ENCODE data around the gene NIFK.

The NIFK gene

DNA sequence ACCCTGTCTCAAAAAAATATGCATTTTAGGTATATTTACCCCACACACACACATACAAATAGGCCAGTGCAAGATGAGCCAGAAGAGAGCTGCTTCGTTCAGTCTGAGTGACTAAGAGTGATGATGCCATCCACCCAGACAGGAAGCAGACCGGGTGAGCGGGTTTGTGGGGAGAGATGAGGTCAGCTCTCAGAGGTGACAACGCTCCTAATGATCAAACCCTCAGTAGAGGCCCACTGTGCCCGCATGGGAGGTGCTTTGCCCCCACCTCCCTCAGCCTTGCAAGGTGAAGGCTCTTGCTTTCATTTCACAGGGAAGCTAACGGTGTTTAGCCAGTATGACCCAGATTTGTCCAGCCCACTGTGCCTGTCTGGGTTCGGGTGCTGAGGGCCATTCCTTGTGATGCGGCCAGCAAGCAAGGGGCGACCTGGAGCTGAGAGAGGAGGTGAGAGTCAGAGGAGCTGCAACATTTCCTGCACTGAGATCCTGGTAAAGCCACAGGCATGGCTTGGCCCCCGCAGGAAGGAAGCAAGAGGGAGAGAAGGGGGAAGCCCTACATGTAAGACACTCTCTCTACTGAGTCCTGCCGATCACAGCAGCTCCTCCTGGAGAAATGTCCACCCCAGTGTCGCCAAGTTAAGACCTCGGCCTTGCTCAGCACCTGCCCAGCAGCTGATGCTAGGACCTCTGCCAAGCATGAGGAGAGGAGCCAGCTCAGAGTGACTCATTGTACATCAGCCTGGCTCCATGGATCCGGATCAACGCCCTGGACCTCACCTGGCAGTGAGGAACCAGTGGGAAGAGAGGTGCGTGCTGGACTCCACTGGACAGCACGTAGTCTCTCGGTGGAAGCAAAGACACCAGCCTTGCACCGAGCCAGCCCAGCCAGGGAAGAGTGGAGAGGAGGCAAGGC lies 37.0 kb downstream of the NIFK start:
- Histone ChIP-seq H3K27ac (replicated peaks; ENCODE audit: low read length) (no peak overlapping the region), H4K8ac (ENCODE audit: low read depth, low read length) (no peak overlapping the region), H3K14ac (ENCODE audit: low read length) (no peak overlapping the region), H3K4ac (ENCODE audit: low read length) (no peak overlapping the region), H3K18ac (ENCODE audit: low read length) (no peak overlapping the region), H3K36me3 (replicated peaks in 1 of 2; ENCODE audit: control insufficient read depth in 2 of 2, insufficient read depth in 2 of 2, low read length in 2 of 2) (no peaks in the 10 kb centered on the region), H2BK15ac (ENCODE audit: low read length) (no peak overlapping the region), H3K9me3 (replicated peaks in 1 of 2; ENCODE audit: control insufficient read depth in 2 of 2, insufficient read depth in 1 of 2, low read depth in 1 of 2, low read length in 2 of 2) (no peaks in the 10 kb centered on the region), H2BK120ac (ENCODE audit: low read depth, low read length) (no peak overlapping the region), H3K79me1 (ENCODE audit: low read depth, low read length) (no peaks in the 10 kb centered on the region), H3K27me3 (ENCODE audit: control insufficient read depth in 3 of 3, insufficient read depth in 3 of 3, low read depth in 1 of 3, low read length in 3 of 3) (no peaks in the 10 kb centered on the region), H3K4me2 (ENCODE audit: insufficient read depth, low read length, poor library complexity, severe bottlenecking) (no peak overlapping the region), H2BK12ac (ENCODE audit: low read length) (no peak overlapping the region), H3K4me1 (ENCODE audit: control insufficient read depth in 2 of 2, insufficient read depth in 1 of 2, low read depth in 1 of 2, low read length in 2 of 2) (peaks cover 2% of the 10 kb centered on the region in 2 donors), H3K4me3 (ENCODE audit: low read length in 2 of 2) (no peak overlapping the region), H2BK5ac (ENCODE audit: low read length) (no peak overlapping the region), H2AK5ac (ENCODE audit: low read depth, low read length) (no peak overlapping the region), H3K9ac (ENCODE audit: low read depth, low read length, poor library complexity) (no peak overlapping the region), H4K91ac (ENCODE audit: low read depth, low read length, poor library complexity) (no peak overlapping the region), H3K23ac (ENCODE audit: low read depth, low read length, poor library complexity) (no peak overlapping the region), H2AFZ (ENCODE audit: low read length) (peak overlapping the region; percentile 58)
- no peak for DNase-seq (ENCODE audit: low spot score)
- no CpG with 5 or more reads among the region's 19 CpGs for WGBS, 2 donors (ENCODE audit: extremely low coverage in 2 of 2, insufficient read length in 2 of 2, insufficient replicate concordance in 1 of 2)

DNA sequence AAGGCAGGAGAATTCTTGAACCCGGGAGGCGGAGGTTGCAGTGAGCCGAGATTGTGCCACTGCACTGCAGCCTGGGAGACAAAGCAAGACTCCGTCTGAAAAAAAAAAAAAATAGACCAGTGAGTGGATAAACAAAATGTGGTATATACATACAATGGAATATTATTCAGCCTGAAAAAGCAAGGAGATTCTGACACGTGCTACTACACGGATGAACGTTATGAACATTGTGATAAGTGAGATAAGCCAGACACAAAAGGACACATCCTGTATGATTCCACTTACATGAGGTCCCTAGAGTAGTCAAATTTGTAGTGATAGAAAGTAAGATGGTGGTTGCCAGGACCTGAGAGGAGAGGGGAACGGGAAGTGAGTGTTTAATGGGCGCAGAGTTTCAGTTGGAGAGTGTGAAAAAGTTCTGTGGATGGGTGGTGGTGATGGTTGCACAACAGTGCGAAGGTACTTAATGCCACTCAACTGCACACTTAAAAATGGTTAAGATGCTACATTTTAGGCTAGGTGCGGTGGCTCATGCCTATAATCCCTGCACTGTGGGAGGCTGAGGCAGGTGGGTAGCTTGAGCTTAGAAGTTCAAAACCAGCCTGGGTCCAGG lies 38.3 kb downstream of the NIFK start:
- H3K79me1 ChIP-seq (ENCODE audit: low read depth, low read length): no peaks in the 10 kb centered on the region
- no peak overlapping the region for H2BK12ac ChIP-seq (ENCODE audit: low read length)
- no peak overlapping the region for H3K14ac ChIP-seq (ENCODE audit: low read length)
- no peak overlapping the region for H2BK5ac ChIP-seq (ENCODE audit: low read length)
- no peak overlapping the region for H3K27ac ChIP-seq (replicated peaks; ENCODE audit: low read length)
- H2AFZ ChIP-seq (ENCODE audit: low read length): no peak overlapping the region
- H4K91ac ChIP-seq (ENCODE audit: low read depth, low read length, poor library complexity): no peak overlapping the region
- DNase-seq (ENCODE audit: low spot score): no peak
- no peak overlapping the region for H2BK15ac ChIP-seq (ENCODE audit: low read length)
- H3K4me3 ChIP-seq (ENCODE audit: low read length in 2 of 2): no peak overlapping the region
- no peak overlapping the region for H3K18ac ChIP-seq (ENCODE audit: low read length)
- no peak overlapping the region for H2AK5ac ChIP-seq (ENCODE audit: low read depth, low read length)
- H3K27me3 ChIP-seq (ENCODE audit: control insufficient read depth in 3 of 3, insufficient read depth in 3 of 3, low read depth in 1 of 3, low read length in 3 of 3): no peaks in the 10 kb centered on the region
- no peak overlapping the region for H4K8ac ChIP-seq (ENCODE audit: low read depth, low read length)
- no peak overlapping the region for H3K4me2 ChIP-seq (ENCODE audit: insufficient read depth, low read length, poor library complexity, severe bottlenecking)
- H3K23ac ChIP-seq (ENCODE audit: low read depth, low read length, poor library complexity): no peak overlapping the region
- no peaks in the 10 kb centered on the region for H3K36me3 ChIP-seq (replicated peaks in 1 of 2; ENCODE audit: control insufficient read depth in 2 of 2, insufficient read depth in 2 of 2, low read length in 2 of 2)
- peaks cover 2% of the 10 kb centered on the region in 2 donors for H3K4me1 ChIP-seq (ENCODE audit: control insufficient read depth in 2 of 2, insufficient read depth in 1 of 2, low read depth in 1 of 2, low read length in 2 of 2)
- no peak overlapping the region for H2BK120ac ChIP-seq (ENCODE audit: low read depth, low read length)
- H3K9ac ChIP-seq (ENCODE audit: low read depth, low read length, poor library complexity): no peak overlapping the region
- no peak overlapping the region for H3K4ac ChIP-seq (ENCODE audit: low read length)
- WGBS, 2 donors (ENCODE audit: extremely low coverage in 2 of 2, insufficient read length in 2 of 2, insufficient replicate concordance in 1 of 2): 100% methylated on average over 1 to 2 of the region's 11 CpGs
- no peaks in the 10 kb centered on the region for H3K9me3 ChIP-seq (replicated peaks in 1 of 2; ENCODE audit: control insufficient read depth in 2 of 2, insufficient read depth in 1 of 2, low read depth in 1 of 2, low read length in 2 of 2)

DNA sequence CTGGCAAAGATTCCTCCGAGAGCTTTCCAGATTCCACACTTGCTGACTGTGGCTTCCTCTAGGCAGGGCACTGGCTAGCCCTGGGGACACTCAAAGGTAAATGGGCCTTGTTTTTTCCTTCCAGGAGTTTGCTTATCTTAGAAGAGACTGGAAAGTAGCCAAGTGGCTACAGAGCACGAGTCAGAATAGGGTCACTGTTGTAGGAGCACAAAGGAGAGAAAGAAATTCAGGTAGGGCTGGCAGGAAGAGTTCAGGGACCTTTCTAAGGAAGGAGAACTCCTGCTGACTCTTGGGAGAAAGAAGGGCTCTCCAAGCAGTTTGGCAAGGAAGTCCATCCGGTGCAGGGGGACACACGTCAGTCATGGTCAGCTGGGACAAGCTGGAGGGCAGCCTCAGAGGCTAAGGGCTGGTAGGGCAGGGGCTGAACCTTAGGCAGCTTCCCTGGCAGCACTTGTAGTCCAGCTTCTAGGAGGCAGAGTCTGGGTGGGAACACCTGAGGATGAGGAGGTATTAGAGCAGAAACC lies 39.5 kb downstream of the NIFK start:
- no peak overlapping the region for H2AFZ ChIP-seq (ENCODE audit: low read length)
- DNase-seq (ENCODE audit: low spot score): no peak
- no CpG with 5 or more reads among the region's 4 CpGs for WGBS, 2 donors (ENCODE audit: extremely low coverage in 2 of 2, insufficient read length in 2 of 2, insufficient replicate concordance in 1 of 2)
- no peaks in the 10 kb centered on the region for H3K9me3 ChIP-seq (replicated peaks in 1 of 2; ENCODE audit: control insufficient read depth in 2 of 2, insufficient read depth in 1 of 2, low read depth in 1 of 2, low read length in 2 of 2)
- H3K4me3 ChIP-seq (ENCODE audit: low read length in 2 of 2): no peak overlapping the region
- H3K23ac ChIP-seq (ENCODE audit: low read depth, low read length, poor library complexity): no peak overlapping the region
- no peak overlapping the region for H3K4me2 ChIP-seq (ENCODE audit: insufficient read depth, low read length, poor library complexity, severe bottlenecking)
- no peak overlapping the region for H3K9ac ChIP-seq (ENCODE audit: low read depth, low read length, poor library complexity)
- no peak overlapping the region for H4K8ac ChIP-seq (ENCODE audit: low read depth, low read length)
- no peaks in the 10 kb centered on the region for H3K79me1 ChIP-seq (ENCODE audit: low read depth, low read length)
- H3K4ac ChIP-seq (ENCODE audit: low read length): no peak overlapping the region
- H2AK5ac ChIP-seq (ENCODE audit: low read depth, low read length): no peak overlapping the region
- H3K27me3 ChIP-seq (ENCODE audit: control insufficient read depth in 3 of 3, insufficient read depth in 3 of 3, low read depth in 1 of 3, low read length in 3 of 3): no peaks in the 10 kb centered on the region
- no peak overlapping the region for H3K18ac ChIP-seq (ENCODE audit: low read length)
- peaks cover 2% of the 10 kb centered on the region in 2 donors for H3K4me1 ChIP-seq (ENCODE audit: control insufficient read depth in 2 of 2, insufficient read depth in 1 of 2, low read depth in 1 of 2, low read length in 2 of 2)
- no peak overlapping the region for H4K91ac ChIP-seq (ENCODE audit: low read depth, low read length, poor library complexity)
- H2BK120ac ChIP-seq (ENCODE audit: low read depth, low read length): no peak overlapping the region
- no peak overlapping the region for H2BK15ac ChIP-seq (ENCODE audit: low read length)
- H2BK5ac ChIP-seq (ENCODE audit: low read length): no peak overlapping the region
- H3K14ac ChIP-seq (ENCODE audit: low read length): no peak overlapping the region
- no peak overlapping the region for H2BK12ac ChIP-seq (ENCODE audit: low read length)
- no peaks in the 10 kb centered on the region for H3K36me3 ChIP-seq (replicated peaks in 1 of 2; ENCODE audit: control insufficient read depth in 2 of 2, insufficient read depth in 2 of 2, low read length in 2 of 2)
- H3K27ac ChIP-seq (replicated peaks; ENCODE audit: low read length): no peak overlapping the region

DNA sequence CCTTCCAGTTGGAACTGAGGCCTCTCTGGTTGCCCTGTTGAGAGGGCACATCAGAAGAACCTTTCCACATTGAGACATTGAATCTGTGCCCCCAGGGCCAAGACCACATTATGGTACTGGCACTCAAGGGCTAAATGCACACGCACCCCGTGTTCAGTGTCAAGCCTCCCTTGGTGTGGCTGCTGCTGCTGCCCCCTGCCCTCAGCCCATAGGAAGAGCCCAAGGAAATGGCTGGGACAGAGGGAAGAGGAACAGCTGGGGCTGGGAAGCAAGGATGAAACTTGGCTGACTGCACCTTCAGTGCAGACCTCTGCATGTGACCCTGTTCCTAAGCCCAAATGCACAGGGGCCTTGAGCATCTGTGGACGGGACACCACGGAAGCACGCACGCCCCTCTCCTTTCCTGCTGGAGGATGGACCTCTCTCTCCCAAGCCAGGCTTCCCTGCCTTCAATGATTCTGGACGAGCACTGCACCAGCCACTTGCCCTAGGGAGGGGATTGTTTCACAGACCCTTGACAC lies 40.2 kb downstream of the NIFK start:
- no peak overlapping the region for H2BK12ac ChIP-seq (ENCODE audit: low read length)
- no peak overlapping the region for H2BK5ac ChIP-seq (ENCODE audit: low read length)
- H3K27ac ChIP-seq (replicated peaks; ENCODE audit: low read length): no peak overlapping the region
- H3K36me3 ChIP-seq (replicated peaks in 1 of 2; ENCODE audit: control insufficient read depth in 2 of 2, insufficient read depth in 2 of 2, low read length in 2 of 2): no peaks in the 10 kb centered on the region
- H2BK15ac ChIP-seq (ENCODE audit: low read length): no peak overlapping the region
- no peak for DNase-seq (ENCODE audit: low spot score)
- H3K27me3 ChIP-seq (ENCODE audit: control insufficient read depth in 3 of 3, insufficient read depth in 3 of 3, low read depth in 1 of 3, low read length in 3 of 3): no peaks in the 10 kb centered on the region
- no peak overlapping the region for H3K4me2 ChIP-seq (ENCODE audit: insufficient read depth, low read length, poor library complexity, severe bottlenecking)
- no CpG with 5 or more reads among the region's 7 CpGs for WGBS, 2 donors (ENCODE audit: extremely low coverage in 2 of 2, insufficient read length in 2 of 2, insufficient replicate concordance in 1 of 2)
- H3K4me3 ChIP-seq (ENCODE audit: low read length in 2 of 2): no peak overlapping the region
- no peak overlapping the region for H4K91ac ChIP-seq (ENCODE audit: low read depth, low read length, poor library complexity)
- H3K18ac ChIP-seq (ENCODE audit: low read length): no peak overlapping the region
- no peak overlapping the region for H3K9ac ChIP-seq (ENCODE audit: low read depth, low read length, poor library complexity)
- H3K79me1 ChIP-seq (ENCODE audit: low read depth, low read length): no peaks in the 10 kb centered on the region
- H2AK5ac ChIP-seq (ENCODE audit: low read depth, low read length): peak overlapping the region; percentile 57
- no peak overlapping the region for H3K23ac ChIP-seq (ENCODE audit: low read depth, low read length, poor library complexity)
- no peak overlapping the region for H3K4ac ChIP-seq (ENCODE audit: low read length)
- H4K8ac ChIP-seq (ENCODE audit: low read depth, low read length): no peak overlapping the region
- no peak overlapping the region for H3K14ac ChIP-seq (ENCODE audit: low read length)
- H3K9me3 ChIP-seq (replicated peaks in 1 of 2; ENCODE audit: control insufficient read depth in 2 of 2, insufficient read depth in 1 of 2, low read depth in 1 of 2, low read length in 2 of 2): no peaks in the 10 kb centered on the region
- no peak overlapping the region for H2BK120ac ChIP-seq (ENCODE audit: low read depth, low read length)
- H3K4me1 ChIP-seq (ENCODE audit: control insufficient read depth in 2 of 2, insufficient read depth in 1 of 2, low read depth in 1 of 2, low read length in 2 of 2): peaks cover 2% of the 10 kb centered on the region in 2 donors
- no peak overlapping the region for H2AFZ ChIP-seq (ENCODE audit: low read length)

Measured in neuronal stem cell (in vitro differentiated cells).